SK-N-SH treated with all-trans-retinoic acid at 6 μM for 48 hours (cell line): ENCODE measurements around the gene DCST2.

Experiments
- ATAC-seq: fragments of 200-7000 bp; cut with Tn5 transposase; 3 replicates; pipeline ENCODE4 v1.9.1; 2020; ENCODE audit warnings: mild to moderate bottlenecking, moderate library complexity
- ARNTL ChIP-seq: fragments of 450-650 bp; formaldehyde crosslinking; IDR thresholded peaks from 2 replicates; pipeline ENCODE4 v1.5.0; 2020; ENCODE audit warnings: low read depth, mild to moderate bottlenecking, moderate library complexity, borderline replicate concordance
- BACH2 ChIP-seq: fragments of 250-450 bp; sonication (Bioruptor Pico); IDR thresholded peaks from 2 replicates; pipeline ENCODE4 v1.9.0; 2021; ENCODE audit warnings: mild to moderate bottlenecking, borderline replicate concordance
- CREB5 ChIP-seq: fragments of 250-450 bp; sonication (Bioruptor Pico); IDR thresholded peaks from 2 replicates; pipeline ENCODE4 v1.5.1; 2020; ENCODE audit warnings: low read depth, mild to moderate bottlenecking, moderate library complexity
- CSDC2 ChIP-seq: fragments of 250-450 bp; sonication (Bioruptor Pico); IDR thresholded peaks from 2 replicates; pipeline ENCODE4 v1.5.0; 2020; ENCODE audit warnings: mild to moderate bottlenecking, moderate library complexity
- ESRRG ChIP-seq: fragments of 250-450 bp; sonication (Bioruptor Pico); IDR thresholded peaks from 2 replicates; pipeline ENCODE4 v1.6.1; 2021; ENCODE audit warnings: mild to moderate bottlenecking
- GLIS3 ChIP-seq: fragments of 250-450 bp; sonication (Bioruptor Pico); IDR thresholded peaks from 2 replicates; pipeline ENCODE4 v1.5.0; 2020; ENCODE audit warnings: mild to moderate bottlenecking, moderate library complexity
- OSR1 ChIP-seq: fragments of 250-450 bp; sonication (Bioruptor Pico); IDR thresholded peaks from 2 replicates; pipeline ENCODE4 v1.8.0; 2022; ENCODE audit warnings: moderate library complexity, mild to moderate bottlenecking, inconsistent platforms
- POU6F1 ChIP-seq: fragments of 250-450 bp; sonication (Bioruptor Pico); IDR thresholded peaks from 2 replicates; pipeline ENCODE4 v1.8.0; 2021; ENCODE audit warnings: low read depth, mild to moderate bottlenecking, moderate library complexity, borderline replicate concordance
- PPARA ChIP-seq: fragments of 250-450 bp; sonication (Bioruptor Pico); IDR thresholded peaks from 2 replicates; pipeline ENCODE4 v1.5.0; 2020; ENCODE audit warnings: mild to moderate bottlenecking, borderline replicate concordance
- SNAI2 ChIP-seq: fragments of 250-450 bp; sonication (Bioruptor Pico); IDR thresholded peaks from 2 replicates; pipeline ENCODE4 v1.5.0; 2020; ENCODE audit warnings: mild to moderate bottlenecking, moderate library complexity
- TCF4 ChIP-seq: fragments of 250-450 bp; sonication (Bioruptor Pico); IDR thresholded peaks from 2 replicates; pipeline ENCODE4 v1.8.0; 2021; ENCODE audit warnings: mild to moderate bottlenecking, moderate library complexity, borderline replicate concordance
- TOX ChIP-seq: fragments of 250-450 bp; sonication (Bioruptor Pico); IDR thresholded peaks from 2 replicates; pipeline ENCODE4 v1.8.0; 2021; ENCODE audit warnings: mild to moderate bottlenecking, moderate library complexity, borderline replicate concordance
- ZFP3 ChIP-seq: fragments of 250-450 bp; sonication (Bioruptor Pico); IDR thresholded peaks from 2 replicates; pipeline ENCODE4 v1.5.0; 2020; ENCODE audit warnings: mild to moderate bottlenecking, moderate library complexity
- ZFP30 ChIP-seq: fragments of 450-650 bp; formaldehyde crosslinking; IDR thresholded peaks from 2 replicates; pipeline ENCODE4 v1.5.0; 2022; ENCODE audit warnings: mild to moderate bottlenecking, moderate library complexity
- ZNF565 ChIP-seq: fragments of 450-650 bp; formaldehyde crosslinking; conservative IDR thresholded peaks from 2 replicates; pipeline ENCODE4 v1.5.0; 2020; ENCODE audit warnings: low read depth, mild to moderate bottlenecking, moderate library complexity
- ZNF70 ChIP-seq: fragments of 450-650 bp; formaldehyde crosslinking; IDR thresholded peaks from 2 replicates; pipeline ENCODE4 v1.5.0; 2020; ENCODE audit warnings: mild to moderate bottlenecking, moderate library complexity
- ZNF8 ChIP-seq: fragments of 450-650 bp; formaldehyde crosslinking; IDR thresholded peaks from 2 replicates; pipeline ENCODE4 v1.5.0; 2020; ENCODE audit warnings: mild to moderate bottlenecking, moderate library complexity
- TF ChIP-seq, protein P1 (sequence below): fragments of 250-450 bp; sonication (Bioruptor Pico); IDR thresholded peaks from 2 replicates; pipeline ENCODE4 v1.5.0; 2020; ENCODE audit warnings: mild to moderate bottlenecking, moderate library complexity
- TF ChIP-seq, protein P2 (sequence below): fragments of 250-450 bp; sonication (Bioruptor Pico); IDR thresholded peaks from 2 replicates; pipeline ENCODE4 v1.5.1; 2021; ENCODE audit warnings: mild to moderate bottlenecking, moderate library complexity
- TF ChIP-seq, protein P3 (sequence below): fragments of 250-450 bp; sonication (Bioruptor Pico); IDR thresholded peaks from 2 replicates; pipeline ENCODE4 v1.8.0; 2020; ENCODE audit warnings: mild to moderate bottlenecking, moderate library complexity, borderline replicate concordance

Gene DCST2

GRCh38 chr1:155071701-155072100 is 38.1 kb upstream of the DCST2 start (continued):
- TF ChIP-seq, protein P1, sequence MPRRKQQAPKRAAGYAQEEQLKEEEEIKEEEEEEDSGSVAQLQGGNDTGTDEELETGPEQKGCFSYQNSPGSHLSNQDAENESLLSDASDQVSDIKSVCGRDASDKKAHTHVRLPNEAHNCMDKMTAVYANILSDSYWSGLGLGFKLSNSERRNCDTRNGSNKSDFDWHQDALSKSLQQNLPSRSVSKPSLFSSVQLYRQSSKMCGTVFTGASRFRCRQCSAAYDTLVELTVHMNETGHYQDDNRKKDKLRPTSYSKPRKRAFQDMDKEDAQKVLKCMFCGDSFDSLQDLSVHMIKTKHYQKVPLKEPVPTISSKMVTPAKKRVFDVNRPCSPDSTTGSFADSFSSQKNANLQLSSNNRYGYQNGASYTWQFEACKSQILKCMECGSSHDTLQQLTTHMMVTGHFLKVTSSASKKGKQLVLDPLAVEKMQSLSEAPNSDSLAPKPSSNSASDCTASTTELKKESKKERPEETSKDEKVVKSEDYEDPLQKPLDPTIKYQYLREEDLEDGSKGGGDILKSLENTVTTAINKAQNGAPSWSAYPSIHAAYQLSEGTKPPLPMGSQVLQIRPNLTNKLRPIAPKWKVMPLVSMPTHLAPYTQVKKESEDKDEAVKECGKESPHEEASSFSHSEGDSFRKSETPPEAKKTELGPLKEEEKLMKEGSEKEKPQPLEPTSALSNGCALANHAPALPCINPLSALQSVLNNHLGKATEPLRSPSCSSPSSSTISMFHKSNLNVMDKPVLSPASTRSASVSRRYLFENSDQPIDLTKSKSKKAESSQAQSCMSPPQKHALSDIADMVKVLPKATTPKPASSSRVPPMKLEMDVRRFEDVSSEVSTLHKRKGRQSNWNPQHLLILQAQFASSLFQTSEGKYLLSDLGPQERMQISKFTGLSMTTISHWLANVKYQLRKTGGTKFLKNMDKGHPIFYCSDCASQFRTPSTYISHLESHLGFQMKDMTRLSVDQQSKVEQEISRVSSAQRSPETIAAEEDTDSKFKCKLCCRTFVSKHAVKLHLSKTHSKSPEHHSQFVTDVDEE (CRISPR knock-in tag) = no peak
- TF ChIP-seq PPARA (CRISPR knock-in tag) (no peak), TOX (CRISPR knock-in tag) (no peak)
- TF ChIP-seq, all 23 proteins: peak for 0

GRCh38 chr1:155070721-155071569 is 37.4 kb upstream of the DCST2 start:
- no peak for TF ChIP-seq ARNTL (CRISPR knock-in tag)
- no peak for TF ChIP-seq PPARA (CRISPR knock-in tag)
- TF ChIP-seq SNAI2 (CRISPR knock-in tag) = no peak
- TF ChIP-seq TCF4 (CRISPR knock-in tag) = no peak
- TF ChIP-seq, protein P1 (CRISPR knock-in tag) = no peak
- TF ChIP-seq GLIS3 (CRISPR knock-in tag) = no peak
- no peak for TF ChIP-seq ZFP30
- TF ChIP-seq, protein P2, sequence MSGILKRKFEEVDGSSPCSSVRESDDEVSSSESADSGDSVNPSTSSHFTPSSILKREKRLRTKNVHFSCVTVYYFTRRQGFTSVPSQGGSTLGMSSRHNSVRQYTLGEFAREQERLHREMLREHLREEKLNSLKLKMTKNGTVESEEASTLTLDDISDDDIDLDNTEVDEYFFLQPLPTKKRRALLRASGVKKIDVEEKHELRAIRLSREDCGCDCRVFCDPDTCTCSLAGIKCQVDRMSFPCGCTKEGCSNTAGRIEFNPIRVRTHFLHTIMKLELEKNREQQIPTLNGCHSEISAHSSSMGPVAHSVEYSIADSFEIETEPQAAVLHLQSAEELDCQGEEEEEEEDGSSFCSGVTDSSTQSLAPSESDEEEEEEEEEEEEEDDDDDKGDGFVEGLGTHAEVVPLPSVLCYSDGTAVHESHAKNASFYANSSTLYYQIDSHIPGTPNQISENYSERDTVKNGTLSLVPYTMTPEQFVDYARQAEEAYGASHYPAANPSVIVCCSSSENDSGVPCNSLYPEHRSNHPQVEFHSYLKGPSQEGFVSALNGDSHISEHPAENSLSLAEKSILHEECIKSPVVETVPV (CRISPR knock-in tag) = no peak
- no peak for TF ChIP-seq ZNF565 (CRISPR knock-in tag)
- no peak for TF ChIP-seq ZFP3 (CRISPR knock-in tag)
- no peak for TF ChIP-seq ESRRG (CRISPR knock-in tag)
- TF ChIP-seq, protein P3, sequence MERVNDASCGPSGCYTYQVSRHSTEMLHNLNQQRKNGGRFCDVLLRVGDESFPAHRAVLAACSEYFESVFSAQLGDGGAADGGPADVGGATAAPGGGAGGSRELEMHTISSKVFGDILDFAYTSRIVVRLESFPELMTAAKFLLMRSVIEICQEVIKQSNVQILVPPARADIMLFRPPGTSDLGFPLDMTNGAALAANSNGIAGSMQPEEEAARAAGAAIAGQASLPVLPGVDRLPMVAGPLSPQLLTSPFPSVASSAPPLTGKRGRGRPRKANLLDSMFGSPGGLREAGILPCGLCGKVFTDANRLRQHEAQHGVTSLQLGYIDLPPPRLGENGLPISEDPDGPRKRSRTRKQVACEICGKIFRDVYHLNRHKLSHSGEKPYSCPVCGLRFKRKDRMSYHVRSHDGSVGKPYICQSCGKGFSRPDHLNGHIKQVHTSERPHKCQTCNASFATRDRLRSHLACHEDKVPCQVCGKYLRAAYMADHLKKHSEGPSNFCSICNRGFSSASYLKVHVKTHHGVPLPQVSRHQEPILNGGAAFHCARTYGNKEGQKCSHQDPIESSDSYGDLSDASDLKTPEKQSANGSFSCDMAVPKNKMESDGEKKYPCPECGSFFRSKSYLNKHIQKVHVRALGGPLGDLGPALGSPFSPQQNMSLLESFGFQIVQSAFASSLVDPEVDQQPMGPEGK (CRISPR knock-in tag) = no peak
- TF ChIP-seq CREB5 (CRISPR knock-in tag) = no peak
- no peak for TF ChIP-seq BACH2 (CRISPR knock-in tag)
- TF ChIP-seq CSDC2 (CRISPR knock-in tag) = no peak
- no peak for TF ChIP-seq POU6F1
- no peak for TF ChIP-seq OSR1 (CRISPR knock-in tag)
- TF ChIP-seq ZNF8 (CRISPR knock-in tag) = no peak
- TF ChIP-seq TOX (CRISPR knock-in tag) = no peak
- TF ChIP-seq ZNF70 (CRISPR knock-in tag) = no peak
- ATAC-seq = peak; percentile 76
